K562 (cell line): Measurements from ENCODE around the gene BMP10. TPM values are rescaled to one million over a fixed set of nuclear protein-coding genes. Genes with fewer than 3 reads are reported as not detected.

ENCODE experiments used
- ATF3 ChIP-seq, 2 experiments: fragments of 450-650 bp in 1 of 2; sonication (generic) in 1 of 2; formaldehyde crosslinking in 1 of 2; IDR thresholded peaks in 1 of 2; conservative IDR thresholded peaks in 1 of 2; 2 replicates each; pipeline versions ENCODE4 v1.6.1 to v1.8.1; 2016 to 2023; ENCODE audit warnings: mild to moderate bottlenecking in 2 of 2, moderate library complexity in 2 of 2, inconsistent platforms in 1 of 2, missing genetic modification reagents in 1 of 2
- CBFA2T2 ChIP-seq: fragments of 450-650 bp; conservative IDR thresholded peaks from 2 replicates; pipeline ENCODE4 v1.6.1; 2017; ENCODE audit warnings: mild to moderate bottlenecking
- CEBPG ChIP-seq, 3 experiments: fragments of 200-800 bp in 1 of 3; sonication (Bioruptor generic) in 1 of 3; sonication (generic) in 1 of 3; formaldehyde crosslinking in 1 of 3; IDR thresholded peaks in 2 of 3; conservative IDR thresholded peaks in 1 of 3; 2 replicates each; pipeline versions ENCODE4 v1.6.1 to v1.8.0; 2016 to 2022; ENCODE audit warnings: missing compliant biosample characterization in 2 of 3, missing genetic modification characterization in 2 of 3, mild to moderate bottlenecking in 1 of 3, missing genetic modification reagents in 1 of 3
- CREB1 ChIP-seq, 2 experiments: sonication (generic) in 1 of 2; formaldehyde crosslinking in 1 of 2; IDR thresholded peaks; 2 replicates each; pipeline versions ENCODE4 v1.6.1 to v1.8.0; 2012 to 2022; ENCODE audit warnings: inconsistent platforms in 1 of 2, mild to moderate bottlenecking in 1 of 2, missing genetic modification reagents in 1 of 2, moderate library complexity in 1 of 2
- CREM ChIP-seq: IDR thresholded peaks from 2 replicates; pipeline ENCODE4 v1.6.1; 2014; ENCODE audit warnings: antibody characterized with exemption, low read depth
- FOXP4 ChIP-seq: sonication (generic); formaldehyde crosslinking; IDR thresholded peaks from 2 replicates; pipeline ENCODE4 v1.8.0; 2022; ENCODE audit warnings: mild to moderate bottlenecking, missing genetic modification reagents, borderline replicate concordance
- JUND ChIP-seq, 2 experiments: IDR thresholded peaks; 2 replicates in 1 of 2; 3 replicates in 1 of 2; pipeline ENCODE4 v1.6.1; 2011; ENCODE audit warnings: borderline replicate concordance in 2 of 2, low read depth in 2 of 2, low read length in 2 of 2, improper control_type of control experiment in 1 of 2, missing biosample characterization in 1 of 2, missing genetic modification characterization in 1 of 2, missing genetic modification reagents in 1 of 2
- MAFF ChIP-seq: IDR thresholded peaks from 2 replicates; pipeline ENCODE4 v1.6.1; 2012; ENCODE audit warnings: low read length, improper control_type of control experiment
- REST ChIP-seq, 2 experiments: fragments of 450-650 bp; formaldehyde crosslinking in 1 of 2; IDR thresholded peaks; 2 replicates each; pipeline versions ENCODE4 v1.4.0 to v1.6.1; 2014 to 2020; ENCODE audit warnings: mild to moderate bottlenecking in 2 of 2, borderline replicate concordance in 1 of 2, low read depth in 1 of 2
- TOE1 ChIP-seq, 2 experiments: fragments of 450-650 bp in 1 of 2; sonication (generic) in 1 of 2; formaldehyde crosslinking in 1 of 2; IDR thresholded peaks; 2 replicates each; pipeline versions ENCODE4 v1.7.1 to v1.8.0; 2016 to 2022; ENCODE audit warnings: borderline replicate concordance in 2 of 2, mild to moderate bottlenecking in 2 of 2, antibody characterized with exemption in 1 of 2, inconsistent platforms in 1 of 2, low read depth in 1 of 2, missing genetic modification reagents in 1 of 2, moderate library complexity in 1 of 2
- ZKSCAN8 ChIP-seq: fragments of 200-800 bp; sonication (Bioruptor generic); IDR thresholded peaks from 2 replicates; pipeline ENCODE4 v1.6.1; 2016; ENCODE audit warnings: missing genetic modification characterization, missing compliant biosample characterization
- polyA plus RNA-seq, 8 experiments: library from polyadenylated mRNA; depleted of rRNA in 4 of 8; stranded (reverse) in 5 of 8; unstranded in 3 of 8; fragments of >200 nt; fragmentation: Nextera tagmentation in 2 of 8; fragmentation: Illumina TruSeq in 1 of 8; extraction: Ambion mirVana in 2 of 8; extraction: Trizol in 1 of 8; gene quantifications; 2 replicates each; pipeline versions ENCODE4 v1.2.1 to v1.2.3, GENCODE V29; 2011 to 2014; ENCODE audit warnings: inconsistent platforms in 1 of 8, missing spikeins in 1 of 8
- total RNA-seq, 7 experiments: library from RNA; depleted of rRNA in 6 of 7; stranded (reverse); fragments of >200 nt in 6 of 7; fragmentation: Illumina TruSeq in 2 of 7; extraction: Trizol in 2 of 7; gene quantifications; 2 replicates each; pipeline versions ENCODE4 v1.2.1 to v1.2.3, GENCODE V29; 2011 to 2021; ENCODE audit warnings: low replicate concordance in 1 of 7

Gene BMP10
- total and polyA plus RNA-seq, 9 of the 15 experiments (the other 6 are each of a cell fraction or from before 2014, with no cell fraction given): 0.11 to 0.91 (median 0.43) TPM

GRCh38 chr2:68832233-68832869 is 38.8 kb downstream of the BMP10 start (continued):
- TF ChIP-seq ZKSCAN8 (CRISPR knock-in tag) (peak; percentile 17; the same call in 1 of the 2 replicates), ATF3 (IDR thresholded peaks at IDR 0.05) (peak; percentile 84), ATF3 (CRISPR knock-in tag; conservative IDR thresholded peaks at IDR 0.05) (0 out of 2 replicates have a peak, but pooled peaks have one; percentile 49), CBFA2T2 (peak; percentile 24; the same call in 1 of the 2 replicates), MAFF (no peak), FOXP4 (CRISPR knock-in tag) (no peak), CREB1 (IDR thresholded peaks at IDR 0.05) (no peak), CREB1 (CRISPR knock-in tag; IDR thresholded peaks at IDR 0.05) (no peak; the same call in 1 of the 2 replicates), TOE1 (IDR thresholded peaks at IDR 0.05; ENCODE audit: borderline replicate concordance) (peak; percentile 66; the same call in 1 of the 2 replicates), TOE1 (CRISPR knock-in tag; IDR thresholded peaks at IDR 0.05; ENCODE audit: borderline replicate concordance, low read depth) (no peak), JUND (IDR thresholded peaks at IDR 0.05; ENCODE audit: borderline replicate concordance, low read depth, low read length) (peak; percentile 69; the same call in 1 of the 2 replicates), JUND (tag; IDR thresholded peaks at IDR 0.05; ENCODE audit: borderline replicate concordance, low read depth, low read length) (no peak; the same call in 1 of the 3 replicates), CREM (peak; percentile 57), REST (IDR thresholded peaks at IDR 0.05; ENCODE audit: borderline replicate concordance) (0 out of 2 replicates have a peak, but pooled peaks have one; percentile 7), REST (CRISPR knock-in tag; IDR thresholded peaks at IDR 0.05; ENCODE audit: low read depth) (no peak), CEBPG (CRISPR knock-in tag; IDR thresholded peaks at IDR 0.05) (no peak), CEBPG (tag; conservative IDR thresholded peaks at IDR 0.05 in 1 of 2, IDR thresholded peaks at IDR 0.05 in 1 of 2) (peak; percentile 13 to 45; a peak in 1 of 4 replicates)
